GM18517 (cell line): ENCODE results near the gene RADIL.
A peak's percentile ranks its signal among the peaks of the same experiment; 100 is the strongest.
"Not testable (repeated sequence)": the region's sequence is repeated elsewhere in the genome, so short reads cannot be mapped to it uniquely, and the experiment has no call there.

Experiments used
- ATAC-seq: cut with Tn5 transposase; IDR thresholded peaks from one replicate; pipeline ENCODE4 v1.9.1; 2021; ENCODE audit warnings: mild to moderate bottlenecking, moderate library complexity; ENCODE audit not compliant: unreplicated experiment

Gene RADIL

DNA sequence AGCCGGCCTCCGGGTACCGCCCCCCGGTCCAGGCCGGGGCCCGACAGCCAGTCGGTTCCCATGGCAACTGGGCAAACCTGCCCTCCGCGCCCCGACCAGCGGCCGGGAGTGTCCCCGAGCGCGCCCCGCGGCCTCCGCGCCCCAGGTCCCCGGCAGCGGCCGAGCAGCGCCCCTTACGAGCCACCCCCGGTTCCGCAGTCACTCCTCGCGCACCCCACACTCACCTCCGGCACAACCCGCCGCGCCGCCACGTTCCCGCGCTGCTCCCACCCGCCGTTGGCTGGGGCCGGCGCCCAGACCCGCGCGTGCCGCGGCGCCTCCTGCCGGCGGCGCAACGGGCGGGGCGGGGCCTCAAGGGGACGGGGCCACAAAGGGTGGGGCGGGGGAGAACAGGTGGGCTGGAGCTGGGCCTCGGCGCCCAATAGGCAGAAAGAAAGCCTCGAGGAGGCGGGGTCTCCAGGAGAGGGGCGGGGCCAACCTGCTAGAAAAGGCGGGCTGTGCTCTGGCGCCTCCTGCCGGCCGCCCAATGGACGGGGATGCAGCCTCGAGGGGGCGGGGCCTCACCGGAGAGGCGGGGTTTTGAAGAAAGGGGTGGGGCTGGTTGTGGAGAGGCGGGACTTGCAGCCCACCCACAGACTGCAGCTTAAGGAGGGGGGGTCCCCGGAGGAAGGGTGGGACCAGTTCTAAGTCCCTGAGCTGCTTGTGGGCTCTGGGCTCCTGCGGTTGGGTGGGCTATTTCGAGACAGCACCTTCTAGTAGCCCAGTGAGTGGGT lies at the start of gene RADIL:
Gene RADIL, minus strand, starts transcription at position 345 of the 773 bp plus-strand sequence. CDS start 5,577 bp downstream, outside the sequence.
- ATAC-seq = peak; percentile 71

DNA sequence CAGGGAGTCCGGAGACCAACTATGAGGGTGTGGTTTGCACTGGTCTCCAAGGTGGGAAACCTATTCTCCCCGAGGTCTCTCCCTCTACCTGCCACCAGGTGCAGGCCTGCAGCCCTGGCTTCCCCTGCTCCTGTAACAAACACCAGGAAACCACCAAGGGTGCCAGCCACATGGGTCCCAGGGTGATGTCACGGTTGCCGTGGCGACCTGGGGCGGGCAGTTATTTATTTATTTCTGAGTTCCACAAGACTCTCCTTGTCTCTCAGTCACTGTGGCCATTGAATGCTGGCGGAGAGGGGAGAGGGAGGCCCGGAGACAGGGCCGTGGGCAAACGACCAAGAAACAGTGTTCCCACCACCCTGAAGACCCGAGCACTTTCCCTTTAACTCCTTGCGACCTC lies 48.4 kb upstream of the RADIL start:
- no peak for ATAC-seq

DNA sequence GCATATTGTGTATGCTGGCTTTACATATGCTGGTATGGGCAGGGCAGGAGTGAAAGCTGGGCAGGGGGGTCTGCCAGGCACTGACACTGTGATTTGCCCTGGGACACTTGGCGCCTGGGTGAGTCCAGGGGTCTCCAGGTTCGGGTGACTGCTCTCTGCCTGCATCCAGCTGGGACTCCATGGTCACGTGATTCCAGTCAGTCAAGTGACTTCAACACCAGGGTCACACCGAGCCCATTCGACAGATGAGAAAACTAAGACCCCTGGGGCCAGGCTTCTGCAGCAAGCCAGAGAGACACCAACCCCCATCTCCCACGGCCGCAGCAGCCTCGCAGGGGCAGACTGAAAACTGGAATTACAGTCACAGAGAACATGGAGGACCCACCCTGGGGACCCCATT lies 45.5 kb upstream of the RADIL start:
- ATAC-seq = no peak

DNA sequence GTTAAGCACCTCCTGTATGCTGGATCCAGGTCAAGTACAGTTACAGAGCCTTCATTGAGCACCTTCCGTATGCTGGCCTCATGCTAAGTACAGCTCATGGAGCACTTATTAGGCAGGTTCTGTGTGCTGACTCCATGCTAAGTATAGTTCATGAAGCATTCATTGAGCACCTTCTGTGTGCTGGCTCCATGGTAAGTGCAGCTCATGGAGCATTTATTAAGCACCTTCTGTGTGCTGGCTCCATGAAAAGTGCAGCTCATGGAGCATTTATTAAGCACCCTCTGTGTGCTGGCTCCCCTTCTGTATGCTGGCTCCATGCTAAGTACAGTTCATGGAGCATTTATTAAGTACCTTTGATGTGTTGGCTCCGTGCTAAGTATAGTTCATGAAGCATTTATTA lies 44.9 kb upstream of the RADIL start:
- ATAC-seq = no peak

DNA sequence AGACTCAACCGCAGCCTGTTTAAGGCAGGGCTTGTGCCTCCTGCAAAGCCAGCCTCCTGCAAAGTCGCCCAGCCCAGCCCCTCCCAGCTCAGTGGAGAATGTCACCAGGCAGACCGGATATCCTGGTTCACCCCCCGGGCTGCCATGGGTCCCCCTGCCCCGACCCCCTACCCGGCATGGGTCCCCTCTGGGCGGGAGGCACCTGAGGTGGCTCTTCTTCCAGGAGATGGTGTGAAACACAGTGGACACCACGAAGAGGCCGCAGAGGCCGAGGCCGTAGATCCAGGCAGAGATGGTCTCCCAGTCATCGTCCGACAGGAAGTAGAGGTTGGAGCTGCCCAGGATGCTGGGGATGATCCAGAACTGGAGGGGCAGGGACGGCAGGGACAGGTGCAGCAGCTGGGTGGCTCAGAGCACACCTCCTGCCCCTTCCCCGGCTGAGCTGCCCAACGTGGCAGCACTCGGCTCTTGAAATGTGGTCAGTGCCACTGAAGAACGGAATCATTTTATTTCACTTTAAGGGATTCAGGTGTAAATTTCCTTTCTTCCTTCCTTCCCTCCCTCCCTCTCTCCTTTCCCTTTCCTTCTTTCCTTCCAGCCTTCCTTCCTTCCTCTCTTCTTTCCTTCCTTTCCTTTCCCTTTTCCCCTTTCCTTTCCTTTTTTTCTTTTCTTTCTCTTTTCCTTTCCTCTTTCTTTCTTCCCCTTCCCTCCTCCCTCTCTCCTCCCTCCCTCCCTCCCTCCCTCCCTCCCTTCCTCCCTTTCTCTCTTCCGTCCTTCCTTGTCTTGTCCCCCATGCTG lies 36.7 kb upstream of the RADIL start:
- no peak for ATAC-seq

DNA sequence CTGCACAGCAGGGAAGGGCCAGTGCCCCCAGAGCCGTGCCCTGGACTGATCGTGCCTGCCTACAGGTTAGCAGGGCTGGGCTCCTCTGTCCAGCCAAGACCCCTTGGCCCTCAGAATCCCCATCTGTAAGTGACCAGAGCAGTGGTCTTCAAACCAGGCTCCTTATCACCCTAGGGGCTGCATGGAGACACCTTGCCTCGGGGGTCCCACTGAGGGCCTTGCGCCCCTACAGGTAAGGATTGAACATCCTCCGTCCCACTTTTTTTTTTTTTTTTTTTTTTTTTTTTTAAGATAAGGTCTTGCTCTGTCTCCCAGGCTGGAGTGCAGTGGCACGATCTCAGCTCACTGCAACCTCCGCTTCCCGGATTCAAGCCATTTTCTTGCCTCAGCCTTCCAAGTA lies 32.6 kb upstream of the RADIL start:
- no peak for ATAC-seq

DNA sequence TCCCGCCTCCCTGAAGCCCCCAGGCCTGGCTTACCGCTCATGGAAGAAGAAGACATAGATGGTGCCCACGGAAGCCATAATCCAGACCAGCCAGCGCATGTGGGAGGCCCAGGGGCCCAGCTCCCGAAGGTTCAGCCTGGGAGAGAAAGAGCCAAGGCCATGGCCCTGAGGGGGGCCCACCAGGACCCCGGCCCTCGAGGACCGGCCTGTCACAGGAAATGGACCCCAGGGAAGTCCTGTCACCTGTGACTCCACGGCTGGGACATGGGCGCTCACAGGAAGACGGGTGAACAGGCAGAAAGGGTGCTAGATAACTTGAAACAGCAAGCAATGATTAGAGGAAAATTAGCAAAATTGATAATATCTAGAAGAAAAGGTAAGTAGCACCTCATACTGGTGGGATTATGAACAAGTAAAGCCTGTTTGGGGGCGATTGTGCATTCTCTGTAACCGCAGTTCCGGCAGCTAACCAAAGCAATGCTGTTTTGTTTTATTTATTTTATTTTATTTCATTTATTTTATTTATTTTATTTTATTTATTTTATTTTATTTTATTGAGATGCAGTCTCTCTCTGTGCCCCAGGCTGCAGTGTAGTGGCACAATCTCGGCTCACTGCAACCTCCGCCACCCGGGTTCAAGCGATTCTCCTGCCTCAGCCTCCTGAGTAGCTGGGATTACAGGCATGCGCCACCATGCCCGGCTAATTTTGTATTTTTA lies 27.8 kb upstream of the RADIL start:
- no peak for ATAC-seq

DNA sequence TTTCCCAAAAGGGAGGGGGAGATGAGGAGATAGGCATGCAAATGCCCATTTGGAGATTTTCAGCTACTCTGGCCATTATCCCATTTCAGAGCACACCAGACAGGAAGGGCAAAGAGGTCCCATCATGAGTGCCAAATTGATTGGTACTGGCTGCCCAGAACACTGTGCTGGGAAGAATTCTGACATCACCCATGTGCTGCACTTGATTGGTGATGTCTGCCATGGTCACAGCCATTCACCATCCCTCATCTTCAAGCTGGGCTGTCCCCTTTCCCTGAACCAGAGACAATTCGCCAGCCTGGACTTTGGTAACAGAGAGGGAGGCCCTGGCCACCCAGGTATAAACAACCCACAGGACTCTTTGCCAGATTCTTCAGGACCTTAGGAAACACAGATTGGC lies 23.2 kb upstream of the RADIL start:
- no peak for ATAC-seq

DNA sequence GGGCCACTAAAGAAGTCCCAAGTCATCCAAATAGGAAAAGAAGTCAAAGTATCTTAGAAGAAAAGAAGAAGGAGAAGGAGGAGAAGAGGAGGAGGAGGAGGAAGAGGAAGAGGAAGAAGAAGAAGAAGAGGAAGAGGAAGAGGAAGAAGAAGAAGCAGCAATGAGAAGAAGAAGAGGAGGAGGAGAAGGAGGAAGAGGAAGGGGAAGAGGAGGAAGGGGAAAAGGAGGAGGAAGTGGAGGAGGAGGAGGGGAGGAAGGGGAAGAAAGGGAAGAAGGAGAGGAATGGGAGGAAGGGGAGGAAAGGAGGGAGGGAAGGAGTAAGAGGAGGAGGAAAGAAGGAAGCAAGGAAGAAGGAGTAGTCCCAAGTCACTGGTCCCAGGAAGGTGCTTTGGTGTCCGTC lies 21.7 kb upstream of the RADIL start:
- ATAC-seq = no peak

DNA sequence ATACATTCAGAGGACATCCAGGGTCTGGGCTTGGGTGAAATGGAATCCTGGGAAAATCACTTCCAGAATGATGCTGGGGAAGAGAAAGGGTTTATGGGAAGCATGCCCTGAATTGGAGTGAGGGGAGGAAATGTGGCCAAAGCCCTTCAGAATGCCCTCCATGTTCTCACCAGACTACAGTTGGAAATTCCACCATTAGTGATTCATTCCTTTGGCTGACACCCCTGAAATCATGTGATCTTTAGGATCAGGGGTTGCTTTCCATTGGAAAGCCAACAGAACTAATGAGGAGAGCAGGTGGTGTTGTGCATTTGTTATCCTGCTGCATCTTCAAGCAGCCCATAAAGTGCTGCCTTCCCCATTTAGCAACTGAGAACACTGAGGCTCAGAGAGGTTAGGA lies 20.8 kb upstream of the RADIL start:
- no peak for ATAC-seq

DNA sequence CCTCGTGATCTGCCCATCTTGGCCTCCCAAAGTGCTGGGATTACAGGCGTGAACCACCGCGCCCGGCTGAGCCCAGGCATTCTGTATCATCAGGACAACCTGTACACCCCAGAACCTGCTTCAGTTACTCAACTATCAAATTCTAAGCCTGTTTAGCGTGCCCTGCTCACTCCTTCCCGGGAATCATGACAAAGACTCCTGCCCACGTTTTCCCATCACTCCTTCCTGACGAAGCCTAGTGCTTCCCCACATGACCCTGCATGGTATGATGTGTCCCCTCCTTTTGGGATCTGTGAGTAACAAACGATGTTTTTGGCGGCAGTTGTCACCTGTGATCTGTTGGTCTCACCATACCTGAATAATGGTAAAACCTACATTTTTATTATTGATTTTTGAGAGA lies 12.2 kb upstream of the RADIL start:
- ATAC-seq = no peak

- no peak for ATAC-seq
Measured at GRCh38 chr7:4894482-4894881, 11.0 kb upstream of the RADIL start.

GRCh38 chr7:4893929-4894475 lies 10.5 kb upstream of the RADIL start:
- ATAC-seq = no peak

DNA sequence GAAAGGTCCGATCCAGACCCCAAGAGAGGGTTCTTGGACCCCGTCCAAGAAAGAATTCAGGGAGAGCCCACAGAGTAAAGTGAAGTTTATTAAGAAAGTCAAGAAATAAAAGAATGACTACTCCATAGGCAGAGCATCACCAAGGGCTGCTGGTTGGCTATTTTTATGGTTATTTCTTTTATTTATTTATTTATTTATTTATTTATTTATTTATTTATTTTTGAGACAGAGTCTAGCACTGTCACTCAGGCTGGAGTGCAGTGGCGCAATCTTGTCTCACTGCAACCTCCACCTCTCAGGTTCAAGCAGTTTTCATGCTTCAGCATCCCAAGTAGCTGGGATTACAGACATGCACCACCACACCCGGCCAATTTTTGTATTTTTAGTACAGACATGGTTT lies 9.7 kb upstream of the RADIL start:
- not testable (repeated sequence) for ATAC-seq

DNA sequence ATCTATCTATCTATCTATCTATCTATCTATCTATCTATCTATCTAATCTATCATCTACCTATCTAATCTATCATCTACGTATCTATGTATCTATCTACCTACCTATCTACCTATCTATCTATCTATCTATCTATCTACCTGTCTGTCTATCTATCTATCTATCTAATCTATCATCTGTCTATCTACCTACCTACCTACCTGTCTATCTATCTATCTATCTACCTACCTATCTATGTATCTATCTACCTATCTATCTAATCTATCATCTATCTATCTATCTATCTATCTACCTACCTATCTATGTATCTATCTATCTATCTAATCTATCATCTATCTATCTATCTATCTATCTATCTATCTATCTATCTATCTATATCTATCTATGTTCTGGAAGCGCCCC lies 8.0 kb upstream of the RADIL start:
- ATAC-seq = not testable (repeated sequence)

- no peak for ATAC-seq
Measured at GRCh38 chr7:4889682-4890081, 6.2 kb upstream of the RADIL start.

- no peak for ATAC-seq
Measured at GRCh38 chr7:4888161-4888560, 4.6 kb upstream of the RADIL start.

GRCh38 chr7:4886671-4887070 lies 3.2 kb upstream of the RADIL start:
- ATAC-seq = no peak

DNA sequence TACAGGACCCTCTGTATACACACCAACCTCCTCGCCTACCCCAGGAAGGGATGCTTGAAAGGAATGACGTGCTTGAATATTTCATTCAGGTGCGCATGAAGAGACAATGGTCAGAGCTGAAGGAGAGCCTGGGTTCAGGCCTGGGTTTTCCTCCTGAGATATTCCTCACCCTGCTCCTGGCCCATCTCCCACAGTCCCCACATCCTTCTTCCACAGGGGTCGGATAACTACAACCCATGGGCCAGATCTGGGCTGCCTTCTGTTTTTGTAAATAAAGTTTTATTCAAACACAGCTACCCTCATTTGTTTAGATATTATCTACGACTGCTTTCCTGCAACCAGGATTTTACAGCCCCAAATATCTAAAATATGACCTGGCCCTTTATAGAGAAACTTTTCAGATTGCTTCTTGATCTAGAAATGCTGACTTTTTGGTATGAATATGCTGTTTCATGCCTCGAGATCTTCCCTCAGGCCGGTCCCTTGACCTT lies 1.8 kb upstream of the RADIL start:
- no peak for ATAC-seq

GRCh38 chr7:4884164-4884563 lies 648 bp upstream of the RADIL start:
- ATAC-seq = no peak

- ATAC-seq = no peak
Measured at GRCh38 chr7:4883033-4883371, 514 bp downstream of the RADIL start.
